Inferior parietal cortex (tissue), 1 donor: ENCODE data around the gene SPOCK1.
A peak's percentile ranks its signal among the peaks of the same experiment; 100 is the strongest.

Experiments used
- DNase-seq: peaks from one replicate; pipeline ENCODE4 v3.0.0-alpha.2; 2016; ENCODE audit errors: extremely low spot score

The SPOCK1 gene

DNA sequence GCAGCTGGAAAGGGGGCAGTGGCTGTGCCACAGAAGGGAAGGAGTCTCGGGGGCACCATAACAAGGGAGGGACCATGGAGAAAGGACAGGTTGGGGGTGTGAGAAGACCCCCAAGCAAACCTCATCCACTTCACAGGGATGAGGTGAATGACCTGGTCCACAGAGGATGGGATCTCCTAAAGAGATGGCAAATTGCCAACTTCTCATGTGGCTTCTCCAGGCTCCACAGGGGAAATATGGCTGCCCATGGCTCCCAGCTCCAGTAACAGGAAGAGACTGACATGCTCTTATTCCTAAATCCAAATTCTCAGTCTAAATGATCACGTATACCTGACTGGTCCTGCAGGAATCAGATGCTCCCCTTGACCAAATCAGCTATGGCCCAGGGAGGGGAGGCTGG lies 340.4 kb downstream of the SPOCK1 start:
- DNase-seq, result no peak

- DNase-seq, result no peak
These were observed 342.9 kb downstream of the SPOCK1 start for GRCh38 chr5:137156180-137156579.

DNA sequence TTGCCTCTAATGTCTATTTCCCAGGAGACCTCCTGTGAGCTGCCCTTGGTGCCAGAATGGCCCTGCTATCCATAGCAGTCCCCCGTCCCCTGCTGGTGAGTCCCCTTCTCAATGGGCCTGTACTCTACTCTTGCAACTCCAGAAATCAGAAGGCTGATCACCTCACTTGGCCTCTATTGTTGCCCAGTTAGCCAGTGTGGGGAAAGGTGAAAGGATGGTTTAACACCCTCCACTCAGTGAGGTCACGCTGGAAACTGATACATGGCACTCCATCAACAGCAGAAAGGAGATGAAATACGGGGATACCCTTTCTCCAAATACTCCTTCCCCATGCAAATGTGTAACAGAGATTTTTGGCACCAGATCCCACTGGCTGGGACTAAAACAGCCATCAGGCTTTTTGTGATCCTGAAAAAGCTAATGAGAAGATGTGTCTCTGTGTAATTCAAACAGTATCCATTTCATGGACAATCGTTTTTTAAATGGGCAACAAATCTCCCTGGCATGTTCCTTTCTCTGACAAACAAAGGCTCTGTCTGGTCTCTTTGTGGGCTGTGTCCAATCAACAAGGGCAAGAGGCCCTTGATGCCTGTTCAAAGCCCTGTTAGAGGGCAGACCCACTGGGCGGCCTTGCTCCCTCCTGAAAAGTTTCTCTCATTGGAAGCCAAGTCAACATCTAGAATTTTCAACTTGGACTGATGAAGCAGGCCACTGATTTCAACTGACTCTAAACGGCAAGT lies 343.7 kb downstream of the SPOCK1 start:
- DNase-seq, result no peak

DNA sequence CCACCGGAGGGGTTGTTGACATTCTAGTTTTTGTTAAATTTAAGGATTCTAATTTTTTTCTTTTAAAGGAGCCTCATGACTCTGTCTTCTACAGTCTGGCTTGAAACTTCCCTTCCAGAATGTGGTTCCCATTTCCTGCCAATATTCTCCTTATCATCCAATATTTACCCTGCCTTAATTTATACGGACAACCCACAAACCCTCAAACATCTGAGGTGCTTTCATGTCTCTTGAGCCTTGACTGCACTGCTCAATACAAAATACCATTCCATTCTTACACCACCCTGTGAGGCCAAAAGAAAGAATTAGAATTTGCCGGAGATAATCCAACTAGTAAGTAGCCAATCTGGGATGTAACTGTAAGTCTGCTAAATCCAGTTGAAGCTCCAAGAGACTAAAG lies 346.5 kb downstream of the SPOCK1 start:
- DNase-seq, result no peak

- no peak for DNase-seq
These were observed 350.5 kb downstream of the SPOCK1 start for GRCh38 chr5:137148655-137149054.

DNA sequence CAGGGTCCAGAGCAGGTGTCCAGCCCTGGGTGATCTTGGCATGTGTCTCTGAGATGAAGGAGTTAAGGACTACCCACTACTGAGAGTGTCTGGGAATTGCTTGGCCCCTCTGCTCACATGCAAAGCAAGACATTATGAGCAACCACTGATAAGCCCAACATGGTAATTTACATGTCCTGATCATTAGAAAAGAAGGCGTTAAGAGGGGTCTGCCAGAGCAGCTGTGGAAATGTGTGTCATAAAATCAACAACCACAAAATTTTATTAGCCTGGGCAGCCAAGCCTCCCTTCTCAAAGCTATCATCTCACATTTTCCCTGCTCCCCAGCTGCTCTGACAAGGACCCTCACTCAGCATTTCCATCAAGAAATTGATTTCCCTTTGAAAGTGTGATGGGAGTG lies 351.0 kb downstream of the SPOCK1 start:
- no peak for DNase-seq

GRCh38 chr5:137147346-137147745 lies 351.8 kb downstream of the SPOCK1 start:
- DNase-seq, result no peak

DNA sequence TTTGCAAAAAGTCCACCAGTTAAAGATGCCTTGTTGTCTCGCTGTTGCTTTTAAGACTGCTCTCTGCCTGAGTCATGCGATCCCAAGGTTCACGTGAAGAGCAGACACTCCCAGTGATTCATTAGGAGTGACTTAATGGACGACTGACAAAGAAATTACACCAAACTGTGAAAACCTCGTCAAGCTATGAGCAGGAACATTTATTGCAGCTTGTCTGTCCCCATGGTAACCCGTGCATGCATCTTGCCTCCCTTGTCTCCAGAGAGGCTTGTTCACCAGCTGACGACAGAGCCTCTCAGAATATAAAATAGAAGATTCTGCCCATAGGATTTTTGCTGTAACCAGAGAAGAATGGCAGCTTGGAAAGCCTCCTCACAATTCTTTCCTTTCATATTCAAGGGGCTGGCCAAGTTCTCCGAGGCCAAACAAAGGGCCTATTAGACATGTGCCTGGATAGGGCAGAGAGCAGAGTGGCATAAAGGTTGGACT lies 352.7 kb downstream of the SPOCK1 start:
- peak; percentile 66 for DNase-seq

DNA sequence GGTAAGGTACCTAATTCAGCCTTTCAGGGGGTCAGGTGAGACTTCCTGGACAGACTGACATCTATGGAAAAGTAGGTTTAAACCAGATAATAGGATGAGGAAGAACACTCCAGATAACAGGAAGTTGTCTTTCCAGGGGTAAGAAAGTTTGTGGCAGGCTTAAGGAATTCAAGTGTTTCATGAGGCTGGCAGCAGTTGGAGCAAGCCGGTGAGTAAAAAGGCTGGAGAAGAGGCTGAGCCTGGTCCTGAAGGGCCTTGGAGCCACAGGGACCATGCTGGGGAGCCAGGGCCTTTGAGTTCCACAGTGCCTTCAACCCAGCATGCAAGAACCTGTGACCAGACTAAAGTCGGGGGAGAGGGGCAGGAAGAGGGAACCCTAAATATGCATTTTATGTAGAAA lies 353.4 kb downstream of the SPOCK1 start:
- DNase-seq, result no peak

- no peak for DNase-seq
These were observed 354.5 kb downstream of the SPOCK1 start for GRCh38 chr5:137144656-137145055.

GRCh38 chr5:137142764-137143605 lies 356.1 kb downstream of the SPOCK1 start:
- no peak for DNase-seq

- no peak for DNase-seq
These were observed 356.8 kb downstream of the SPOCK1 start for GRCh38 chr5:137142346-137142745.

GRCh38 chr5:137141779-137142178 lies 357.3 kb downstream of the SPOCK1 start:
- DNase-seq, result no peak

- DNase-seq, result no peak
These were observed 362.0 kb downstream of the SPOCK1 start for GRCh38 chr5:137136991-137137632.

GRCh38 chr5:137134920-137135532 lies 364.1 kb downstream of the SPOCK1 start:
- no peak for DNase-seq

DNA sequence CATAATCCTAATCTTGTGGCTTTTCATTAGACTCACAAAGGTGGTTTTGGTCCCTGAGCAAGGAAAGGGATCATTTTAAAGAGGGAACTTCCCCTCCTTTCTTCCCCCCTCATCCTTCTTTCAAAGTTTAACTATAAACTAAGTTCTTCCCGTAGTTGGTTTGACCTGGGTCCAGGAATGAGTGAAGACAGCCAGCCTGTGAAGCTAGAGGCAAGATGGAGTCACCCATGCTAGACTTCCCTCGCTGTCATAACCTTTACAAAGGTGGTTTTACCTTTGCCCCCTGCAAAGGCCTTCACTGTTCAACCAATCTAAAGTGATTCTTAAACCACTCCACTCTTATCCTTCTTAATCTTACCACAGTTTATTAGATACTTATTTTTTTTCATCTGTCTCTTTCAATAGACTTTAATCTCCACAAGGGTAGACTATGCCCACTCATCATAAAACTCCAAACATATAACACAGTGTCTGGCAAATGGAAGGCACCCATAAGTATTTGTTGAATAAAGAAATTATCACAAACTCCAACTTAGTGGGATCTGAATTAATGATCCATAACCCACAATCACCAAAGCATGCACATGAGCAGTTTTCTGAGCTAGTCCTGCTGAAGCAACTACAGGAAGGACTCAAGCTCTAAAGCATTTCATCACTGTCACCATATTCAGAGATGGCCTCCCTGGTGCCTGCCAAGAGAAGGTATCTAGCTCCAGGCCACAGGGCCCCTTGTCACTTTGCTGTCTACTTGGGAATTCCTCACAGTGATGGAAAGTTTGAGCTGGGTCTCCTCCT lies 369.0 kb downstream of the SPOCK1 start:
- no peak for DNase-seq

GRCh38 chr5:137128012-137128411 lies 371.1 kb downstream of the SPOCK1 start:
- no peak for DNase-seq

- DNase-seq, result no peak
These were observed 372.3 kb downstream of the SPOCK1 start for GRCh38 chr5:137126829-137127228.

- DNase-seq, result no peak
These were observed 376.6 kb downstream of the SPOCK1 start for GRCh38 chr5:137122558-137122957.

GRCh38 chr5:137122075-137122474 lies 377.1 kb downstream of the SPOCK1 start:
- no peak for DNase-seq

- DNase-seq, result no peak
These were observed 379.8 kb downstream of the SPOCK1 start for GRCh38 chr5:137119321-137119720.
